ENCODE results near the gene CRACDL.

Gene CRACDL

GRCh38 chr2:98915751-98916358 is 20.2 kb downstream of the CRACDL start:
- H3K4me3 ChIP-seq (ENCODE audit: low read length), result no peak overlapping the region
- no peak for TF ChIP-seq CTCF (conservative IDR thresholded peaks at IDR 0.05; ENCODE audit: low read depth, low read length)
- DNase-seq (ENCODE audit: low read depth), result peak; percentile 64

- no peak overlapping the region for H3K4me3 ChIP-seq (ENCODE audit: low read length)
- DNase-seq (ENCODE audit: low read depth), result no peak
- no peak for TF ChIP-seq CTCF (conservative IDR thresholded peaks at IDR 0.05; ENCODE audit: low read depth, low read length)
These were observed 21.1 kb downstream of the CRACDL start for GRCh38 chr2:98914713-98915580.

DNA sequence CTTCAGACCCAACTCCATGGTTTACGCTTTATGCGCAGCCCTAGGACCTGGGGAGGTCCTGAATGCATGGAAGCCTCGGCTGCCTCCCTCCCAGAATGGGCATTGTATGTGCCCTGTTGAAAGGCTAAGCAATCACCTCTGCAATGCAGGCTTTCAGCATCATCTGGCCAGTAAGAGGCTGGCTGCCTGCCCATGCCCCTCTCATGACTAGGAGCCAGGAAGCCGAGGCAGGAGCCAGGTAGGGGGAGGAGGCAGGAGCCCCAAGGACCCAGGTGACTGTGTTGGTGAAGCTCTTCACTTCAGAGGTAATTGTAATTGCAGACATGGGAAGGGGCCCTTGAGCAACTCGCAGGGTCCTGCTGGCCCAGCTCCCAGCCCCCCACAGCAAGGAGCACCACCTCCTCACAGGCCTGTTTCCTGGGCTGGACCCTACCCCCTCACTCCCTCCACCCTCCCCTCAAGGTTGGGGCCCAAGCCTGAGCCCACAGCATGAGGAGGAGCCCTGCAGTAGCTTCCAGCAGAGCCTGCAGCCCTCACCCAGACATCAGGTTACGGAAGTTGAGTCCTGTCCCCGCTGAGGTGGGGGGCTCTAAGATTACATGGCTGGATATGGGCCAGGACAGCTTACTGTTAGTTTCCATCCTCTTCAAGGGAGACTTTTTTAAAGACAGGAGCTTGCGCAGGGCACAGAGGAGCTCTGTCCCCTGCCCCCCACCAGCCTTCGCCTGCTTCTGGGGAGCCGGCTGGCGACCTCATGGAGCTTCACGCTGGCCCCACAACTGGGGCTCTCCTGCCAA is 21.9 kb downstream of the CRACDL start:
- no peak for TF ChIP-seq CTCF (conservative IDR thresholded peaks at IDR 0.05; ENCODE audit: low read depth, low read length)
- H3K4me3 ChIP-seq (ENCODE audit: low read length), result no peak overlapping the region
- no peak for DNase-seq (ENCODE audit: low read depth)

DNA sequence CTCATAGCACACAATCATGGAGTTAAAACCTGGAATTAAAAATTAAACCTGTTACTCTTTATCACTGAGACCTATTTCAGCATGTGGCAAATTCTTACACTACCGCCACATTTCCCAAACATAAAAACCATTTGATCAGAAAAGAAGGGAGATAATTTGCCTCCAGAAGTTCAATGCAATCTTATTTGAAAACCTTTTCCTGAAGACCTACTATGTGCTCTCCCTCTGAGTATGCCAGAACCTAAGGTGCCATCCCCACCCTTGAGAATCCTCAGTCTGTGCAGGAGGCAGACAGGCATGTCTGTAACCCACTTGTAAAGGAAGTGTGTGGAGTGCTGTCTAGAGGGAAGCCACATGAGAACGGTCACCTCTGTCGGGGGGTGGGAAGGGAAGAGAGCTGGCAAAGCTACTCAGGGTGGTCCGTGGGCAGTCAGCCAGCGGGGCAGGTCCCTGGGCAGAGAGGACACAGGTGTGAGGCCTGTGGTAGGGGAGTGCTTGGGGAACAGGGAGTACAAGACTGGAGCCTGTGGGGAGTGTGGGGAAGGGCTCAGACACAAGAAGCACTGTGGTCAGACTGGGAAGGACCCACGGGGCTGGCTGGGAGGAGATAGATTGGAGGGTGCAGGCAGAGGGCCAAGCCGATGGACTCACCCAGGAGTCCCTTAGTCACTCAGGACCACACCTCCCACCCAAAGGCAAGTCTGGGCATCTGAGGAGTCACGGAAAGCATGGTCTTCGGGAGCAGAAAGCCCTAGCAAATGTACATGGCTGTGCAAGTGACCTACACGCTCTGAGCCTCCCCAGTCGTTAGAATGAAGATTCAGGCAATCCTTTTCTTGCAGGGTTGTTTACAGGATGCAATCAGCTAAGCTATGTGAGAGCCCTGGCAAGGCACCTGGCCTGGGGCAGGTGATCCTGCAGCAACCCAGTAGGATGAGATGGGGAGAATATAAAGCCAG is 22.8 kb downstream of the CRACDL start:
- DNase-seq (ENCODE audit: low read depth), result no peak
- no peak for TF ChIP-seq CTCF (conservative IDR thresholded peaks at IDR 0.05; ENCODE audit: low read depth, low read length)
- no peak overlapping the region for H3K4me3 ChIP-seq (ENCODE audit: low read length)

DNA sequence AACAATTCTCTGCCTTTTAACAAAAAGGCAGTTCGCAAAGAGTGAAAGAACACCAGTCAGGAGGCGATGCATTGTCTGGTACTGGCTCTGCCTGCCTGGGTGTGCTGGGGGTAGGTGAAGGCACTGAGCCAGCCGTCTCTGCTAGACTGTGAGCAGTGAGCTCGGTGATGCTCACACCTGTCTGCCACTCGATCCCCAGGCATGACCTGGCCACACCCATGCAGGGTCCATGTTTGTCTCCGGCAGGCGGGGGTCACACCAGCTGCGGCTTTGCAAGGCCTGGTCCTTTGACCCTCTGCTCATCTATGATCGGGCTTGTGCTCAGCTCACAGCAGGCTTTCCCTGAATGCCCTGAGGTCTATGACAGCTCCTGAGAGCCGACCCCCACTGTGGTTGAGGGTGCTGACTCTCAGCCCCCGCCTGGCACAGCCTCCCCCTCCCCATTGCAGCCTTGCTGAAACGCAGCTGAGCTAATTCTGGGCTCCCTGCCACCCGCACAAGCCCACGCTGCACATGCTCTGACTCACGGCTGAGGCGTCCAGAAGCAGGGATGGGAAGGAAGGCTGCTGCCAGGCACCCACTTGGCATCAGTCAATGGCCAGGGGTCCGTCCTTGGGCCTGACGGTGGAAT is 23.7 kb downstream of the CRACDL start:
- no peak for TF ChIP-seq CTCF (conservative IDR thresholded peaks at IDR 0.05; ENCODE audit: low read depth, low read length)
- peak; percentile 98 for DNase-seq (ENCODE audit: low read depth)
- H3K4me3 ChIP-seq (ENCODE audit: low read length), result no peak overlapping the region
